ENCODE measurements around the gene EPHB1. TPM values are rescaled to one million over a fixed set of nuclear protein-coding genes. Genes with fewer than 3 reads are reported as not detected.

The EPHB1 gene
- total RNA-seq, 1 experiment from 2014 or later: 0.86 TPM

DNA sequence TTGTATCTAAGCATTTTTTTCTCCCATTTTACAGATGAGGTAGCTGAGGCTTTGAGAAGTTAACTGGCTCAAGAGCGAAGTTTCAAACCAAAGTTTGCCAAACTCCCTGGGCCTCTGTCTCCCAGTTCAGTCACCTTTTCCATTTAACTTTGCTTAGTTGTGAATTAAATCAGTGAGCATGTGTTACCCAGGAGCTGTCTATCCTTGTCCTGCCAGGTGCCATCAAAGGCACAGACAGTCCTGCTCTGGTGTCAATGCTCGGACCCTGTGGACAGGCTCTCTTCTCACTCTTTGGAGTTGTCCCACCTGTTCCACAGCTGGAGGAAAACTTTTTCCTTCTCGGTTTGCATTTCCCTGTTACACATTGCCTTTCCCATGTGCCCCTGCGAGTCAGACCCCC lies 8.6 kb downstream of the EPHB1 start:
- Histone ChIP-seq H3K9me3 (ENCODE audit: control insufficient read depth in 1 of 2, insufficient read depth in 1 of 2, low read depth in 1 of 2, low read length in 2 of 2) (no peaks in the 10 kb centered on the region), H2AFZ (ENCODE audit: low read depth, low read length, poor library complexity, severe bottlenecking) (no peak overlapping the region), H3K4me3 (replicated peaks in 1 of 2; ENCODE audit: low read depth in 1 of 2, low read length in 2 of 2) (no peak overlapping the region), H3K36me3 (ENCODE audit: control insufficient read depth in 1 of 2, insufficient read depth in 2 of 2, low read length in 2 of 2) (no peaks in the 10 kb centered on the region), H3K27me3 (ENCODE audit: insufficient read depth, low read length) (peaks cover 81% of the 10 kb centered on the region), H3K9ac (ENCODE audit: low read length) (no peak overlapping the region), H3K27ac (ENCODE audit: low read depth, low read length) (no peak overlapping the region), H4K20me1 (ENCODE audit: insufficient read depth) (no peaks in the 10 kb centered on the region), H3K9me2 (ENCODE audit: insufficient read depth) (no peaks in the 10 kb centered on the region), H3K4me1 (ENCODE audit: control insufficient read depth in 1 of 2, insufficient read depth in 2 of 2, low read length in 2 of 2) (no peaks in the 10 kb centered on the region), H3K79me2 (ENCODE audit: insufficient read depth, low read length) (no peaks in the 10 kb centered on the region), H3K4me2 (ENCODE audit: low read length) (no peak overlapping the region)
- ChIA-PET CTCF (no interaction called here), RAD21 (ENCODE audit: low non-redundant PET in 1 of 2, low total read pairs in 2 of 2, uncharacterized antibody in 2 of 2, unreplicated experiment in 2 of 2) (no interaction called here), POLR2A (no interaction called here)
- TF ChIP-seq CBX3 (IDR thresholded peaks at IDR 0.05; ENCODE audit: low read depth): no peak
- TF ChIP-seq FOSL1 (IDR thresholded peaks at IDR 0.05; ENCODE audit: low read depth): no peak
- TF ChIP-seq RAD21 (IDR thresholded peaks at IDR 0.05; ENCODE audit: low read depth): no peak
- TF ChIP-seq TCF7L2 (IDR thresholded peaks at IDR 0.05; ENCODE audit: borderline replicate concordance, extremely low read depth, insufficient read depth, insufficient read length): no peak
- TF ChIP-seq EGR1 (IDR thresholded peaks at IDR 0.05; ENCODE audit: low read depth): no peak
- TF ChIP-seq, protein P1, sequence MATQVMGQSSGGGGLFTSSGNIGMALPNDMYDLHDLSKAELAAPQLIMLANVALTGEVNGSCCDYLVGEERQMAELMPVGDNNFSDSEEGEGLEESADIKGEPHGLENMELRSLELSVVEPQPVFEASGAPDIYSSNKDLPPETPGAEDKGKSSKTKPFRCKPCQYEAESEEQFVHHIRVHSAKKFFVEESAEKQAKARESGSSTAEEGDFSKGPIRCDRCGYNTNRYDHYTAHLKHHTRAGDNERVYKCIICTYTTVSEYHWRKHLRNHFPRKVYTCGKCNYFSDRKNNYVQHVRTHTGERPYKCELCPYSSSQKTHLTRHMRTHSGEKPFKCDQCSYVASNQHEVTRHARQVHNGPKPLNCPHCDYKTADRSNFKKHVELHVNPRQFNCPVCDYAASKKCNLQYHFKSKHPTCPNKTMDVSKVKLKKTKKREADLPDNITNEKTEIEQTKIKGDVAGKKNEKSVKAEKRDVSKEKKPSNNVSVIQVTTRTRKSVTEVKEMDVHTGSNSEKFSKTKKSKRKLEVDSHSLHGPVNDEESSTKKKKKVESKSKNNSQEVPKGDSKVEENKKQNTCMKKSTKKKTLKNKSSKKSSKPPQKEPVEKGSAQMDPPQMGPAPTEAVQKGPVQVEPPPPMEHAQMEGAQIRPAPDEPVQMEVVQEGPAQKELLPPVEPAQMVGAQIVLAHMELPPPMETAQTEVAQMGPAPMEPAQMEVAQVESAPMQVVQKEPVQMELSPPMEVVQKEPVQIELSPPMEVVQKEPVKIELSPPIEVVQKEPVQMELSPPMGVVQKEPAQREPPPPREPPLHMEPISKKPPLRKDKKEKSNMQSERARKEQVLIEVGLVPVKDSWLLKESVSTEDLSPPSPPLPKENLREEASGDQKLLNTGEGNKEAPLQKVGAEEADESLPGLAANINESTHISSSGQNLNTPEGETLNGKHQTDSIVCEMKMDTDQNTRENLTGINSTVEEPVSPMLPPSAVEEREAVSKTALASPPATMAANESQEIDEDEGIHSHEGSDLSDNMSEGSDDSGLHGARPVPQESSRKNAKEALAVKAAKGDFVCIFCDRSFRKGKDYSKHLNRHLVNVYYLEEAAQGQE (IDR thresholded peaks at IDR 0.05; ENCODE audit: low read depth): no peak
- TF ChIP-seq ATF3 (IDR thresholded peaks at IDR 0.05): no peak
- TF ChIP-seq SP1 (IDR thresholded peaks at IDR 0.05; ENCODE audit: low read depth): no peak
- ATAC-seq (no peak), DNase-seq (ENCODE audit: low read depth, low spot score) (no peak)
- intact Hi-C loops (cut with micrococcal nuclease): no loop called here
- no TSS peak for BruUV-seq (replicated peaks)

All from HCT116 (cell line).